DMS79 (cell line): ENCODE data around the gene HPS5.

Source experiments
- DNase-seq: peaks from one replicate; lab custom pipeline; 2025; lab: John Stamatoyannopoulos, UW

The HPS5 gene

DNA sequence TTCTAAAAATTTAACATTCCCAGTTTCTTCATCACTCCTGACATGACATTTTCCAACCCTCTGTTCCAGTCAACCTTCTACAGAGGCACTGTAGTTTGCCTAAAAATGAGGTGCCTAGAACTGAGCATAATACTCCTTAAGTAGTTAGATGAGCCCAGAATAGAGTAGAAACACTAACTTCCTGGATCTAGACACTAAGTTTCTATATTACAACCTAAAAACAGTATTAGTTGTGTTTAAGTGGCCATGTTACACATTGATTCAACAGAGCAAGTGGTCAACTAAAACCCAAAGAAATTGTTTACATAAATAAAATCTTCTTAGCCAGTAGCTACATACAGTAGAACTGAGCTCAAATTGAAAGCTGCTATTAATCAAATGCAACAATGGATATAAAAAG, 1.3 kb downstream of the HPS5 start:
- no peak for DNase-seq

DNA sequence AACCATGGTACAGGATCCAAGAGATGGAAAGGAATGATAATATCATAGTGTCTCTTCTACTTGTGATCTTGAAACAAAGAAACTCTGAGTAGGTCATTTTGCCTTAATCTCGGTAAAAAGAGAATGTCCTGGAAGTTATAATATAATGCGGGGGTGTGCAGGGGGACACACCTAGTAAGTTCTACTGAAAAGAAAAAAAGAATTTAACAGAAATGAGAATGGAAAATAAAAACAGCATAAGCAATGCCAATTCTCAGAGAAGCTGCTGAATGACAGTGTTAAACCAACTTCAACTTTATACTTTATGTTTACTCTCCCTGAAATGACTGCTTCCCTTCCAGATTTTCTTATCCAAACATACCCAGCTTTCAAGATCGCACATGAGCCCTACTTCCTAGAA, 2.0 kb downstream of the HPS5 start:
- no peak for DNase-seq

DNA sequence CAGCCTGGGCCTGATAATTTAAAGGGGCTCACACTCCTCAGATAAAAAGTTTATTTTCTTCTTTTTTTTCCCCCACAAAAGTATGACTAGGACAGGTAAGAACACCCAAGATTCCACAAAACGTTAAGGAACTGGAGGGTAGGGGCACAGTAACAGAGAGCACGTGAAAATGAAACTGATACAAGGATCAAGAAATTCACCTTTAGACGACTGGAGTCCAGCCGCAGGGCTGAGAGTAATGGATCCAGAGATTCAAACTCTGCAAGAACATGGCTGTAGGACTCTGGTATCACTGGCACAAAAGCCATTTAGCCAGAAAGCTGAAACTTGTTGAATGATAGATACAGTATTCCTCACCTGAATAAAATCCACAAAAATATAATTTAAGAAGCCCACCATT, 4.4 kb downstream of the HPS5 start:
- DNase-seq: no peak

DNA sequence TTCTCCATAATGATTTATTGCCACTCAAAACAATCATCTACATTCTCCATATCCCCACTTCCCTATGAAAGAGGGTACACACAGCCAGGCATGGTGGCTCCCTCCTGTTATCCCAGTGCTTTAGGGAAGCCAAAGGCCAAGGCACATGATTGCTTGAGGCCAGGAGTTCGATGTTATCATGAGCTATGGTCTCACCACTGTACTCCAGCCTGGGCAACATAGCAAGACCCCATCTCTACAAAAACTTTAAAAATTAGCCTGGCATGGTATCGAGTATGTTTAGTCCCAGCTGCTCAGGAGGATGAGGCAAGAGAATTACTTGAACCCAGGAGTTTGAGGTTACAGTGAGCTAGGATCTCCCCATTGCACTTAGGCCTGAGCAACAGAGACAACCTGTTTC, 6.0 kb downstream of the HPS5 start:
- no peak for DNase-seq

DNA sequence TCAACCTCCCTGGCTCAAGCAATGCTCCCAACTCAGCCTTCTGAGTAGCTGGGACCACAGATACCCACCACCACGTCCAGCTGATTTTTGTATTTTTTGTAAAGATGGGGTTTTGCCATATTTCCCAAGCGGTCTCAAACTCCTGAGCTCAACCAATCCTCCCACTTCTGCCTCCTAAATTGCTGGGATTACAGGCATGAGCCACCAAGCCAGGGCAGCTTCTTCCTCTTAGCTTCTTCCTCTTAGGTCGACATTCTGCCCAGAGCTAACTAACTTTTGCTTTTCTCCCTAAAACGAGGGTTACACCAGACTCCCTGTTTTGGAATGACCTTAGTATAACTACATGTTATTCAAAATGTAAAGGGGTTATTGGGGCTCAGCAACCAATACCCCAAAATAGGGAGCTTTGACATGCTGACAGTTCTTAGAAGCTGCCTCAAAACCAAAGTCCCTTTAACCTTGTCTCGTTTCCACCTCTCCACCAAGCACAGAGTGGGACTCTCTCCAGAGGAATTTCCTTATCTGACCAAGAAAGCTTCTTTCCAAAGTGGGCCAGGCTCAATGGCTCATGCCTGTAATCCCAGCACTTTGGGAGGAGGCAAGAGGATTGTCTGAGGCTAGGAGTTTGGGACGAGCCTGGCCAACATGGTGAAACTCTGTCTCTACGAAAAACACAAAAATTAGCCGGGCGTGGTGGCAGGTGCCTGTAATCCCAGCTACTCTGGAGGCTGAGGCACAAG, 7.0 kb downstream of the HPS5 start:
- no peak for DNase-seq

DNA sequence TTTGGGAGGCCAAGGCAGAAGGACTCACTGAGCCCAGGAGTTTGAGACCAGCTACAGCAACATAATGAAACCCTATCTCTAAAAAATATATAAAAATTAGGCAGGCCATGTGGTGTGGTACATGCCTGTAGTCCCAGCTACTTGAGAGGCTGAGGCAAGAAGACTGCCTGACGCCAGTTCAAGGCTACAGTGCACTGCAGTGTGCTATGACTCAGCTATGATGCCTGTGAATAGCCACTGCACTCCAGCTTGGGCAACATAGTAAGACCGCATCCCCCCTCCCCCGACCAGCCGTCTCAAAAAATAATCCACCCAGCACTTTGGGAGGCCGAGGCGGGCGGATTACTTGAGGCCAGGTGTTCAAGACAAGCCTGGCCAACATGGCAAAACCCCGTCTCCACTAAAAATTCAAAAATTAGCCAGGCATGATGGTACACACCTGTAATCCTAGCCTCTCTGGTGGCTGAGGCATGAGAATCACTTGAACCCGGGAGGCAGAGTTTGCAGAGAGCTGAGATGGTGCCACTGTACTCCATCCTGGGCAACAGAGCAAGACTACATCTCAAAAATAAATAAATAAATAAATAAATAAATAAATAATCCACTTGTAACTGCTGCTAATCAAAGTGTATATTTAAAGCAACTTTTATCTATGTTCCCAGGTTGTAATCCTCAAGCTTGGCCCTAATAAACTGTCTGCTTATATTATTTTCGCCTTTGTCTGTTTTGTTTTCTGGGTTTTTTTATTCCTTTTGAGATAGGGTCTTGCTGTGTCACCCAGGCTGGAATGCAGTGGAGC, 7.8 kb downstream of the HPS5 start:
- no peak for DNase-seq

DNA sequence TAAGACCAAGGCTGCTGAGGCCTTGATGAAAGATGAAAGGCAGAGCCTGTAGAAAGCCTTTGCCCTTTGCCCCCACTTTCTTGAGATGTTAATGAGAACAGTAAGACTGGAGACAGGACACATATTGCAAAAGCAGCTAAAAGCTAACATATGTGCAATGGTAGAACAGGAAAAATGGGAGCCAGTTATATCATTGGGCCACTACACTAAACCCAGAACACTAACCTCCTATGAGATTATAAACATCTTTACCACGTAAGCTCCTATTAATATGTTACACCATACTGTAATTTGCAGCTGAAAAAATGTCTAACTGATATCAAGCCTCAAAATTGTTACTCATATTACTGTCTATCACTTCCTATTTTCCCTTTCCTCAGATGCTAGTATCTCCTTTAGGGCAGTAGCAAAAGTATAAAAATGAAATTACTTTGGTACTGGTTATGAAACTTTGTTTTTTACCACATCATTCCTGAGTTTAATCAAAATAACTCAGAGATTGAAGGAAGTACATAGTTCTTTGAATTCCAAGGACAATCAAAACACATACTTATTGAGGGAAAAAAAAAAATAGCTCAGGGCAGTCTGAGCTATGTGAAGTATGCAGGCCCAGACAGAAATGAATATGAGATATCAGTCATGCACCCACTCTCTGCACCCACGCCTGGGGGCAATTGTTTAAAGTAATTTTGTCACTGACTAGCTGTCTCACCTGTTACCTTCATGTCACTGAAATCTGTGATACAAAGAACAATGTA, 9.1 kb downstream of the HPS5 start:
- no peak for DNase-seq

DNA sequence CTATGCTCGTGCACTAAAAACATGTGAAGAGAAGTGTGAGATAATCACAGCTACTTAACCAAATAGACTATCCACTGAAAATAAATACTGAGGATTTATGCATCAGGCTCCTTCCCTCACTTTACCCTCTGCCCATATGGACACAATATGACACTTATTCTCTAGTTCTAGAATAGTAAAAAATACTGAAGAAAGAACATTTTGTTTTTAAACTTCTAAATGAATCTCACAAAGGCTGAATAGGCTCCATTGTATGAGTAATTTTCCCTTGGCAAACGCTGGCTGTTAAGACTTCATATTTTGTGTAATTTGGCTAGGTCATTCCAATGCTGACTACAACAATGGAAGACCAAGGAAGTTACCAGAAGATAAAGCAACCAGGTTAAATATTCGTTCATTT, 9.9 kb downstream of the HPS5 start:
- DNase-seq: no peak

DNA sequence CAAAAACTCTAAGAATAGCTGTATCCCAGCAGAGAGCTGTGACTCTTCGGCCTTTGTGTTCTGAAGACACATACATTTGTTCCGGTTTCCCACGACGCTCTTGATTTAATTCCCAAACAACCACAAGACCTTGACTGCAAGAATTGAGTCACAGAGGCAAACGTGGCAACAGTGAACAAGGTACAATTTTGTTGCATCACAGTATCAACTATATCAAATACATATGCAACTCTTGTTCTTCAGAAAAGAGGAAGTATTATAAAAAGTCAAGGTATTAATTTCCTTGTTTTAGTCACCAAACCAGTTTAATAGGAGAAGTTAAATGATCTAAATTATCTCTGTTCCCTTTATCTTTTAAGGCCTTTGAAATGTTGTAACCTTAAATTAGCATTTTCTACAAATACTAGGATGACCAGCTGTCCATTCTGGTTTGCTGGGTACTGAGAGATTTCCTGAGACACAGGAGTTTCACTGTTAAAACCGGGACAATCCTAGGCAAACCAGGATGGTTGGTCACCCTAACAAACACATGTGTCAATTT, 11.1 kb downstream of the HPS5 start:
- no peak for DNase-seq

DNA sequence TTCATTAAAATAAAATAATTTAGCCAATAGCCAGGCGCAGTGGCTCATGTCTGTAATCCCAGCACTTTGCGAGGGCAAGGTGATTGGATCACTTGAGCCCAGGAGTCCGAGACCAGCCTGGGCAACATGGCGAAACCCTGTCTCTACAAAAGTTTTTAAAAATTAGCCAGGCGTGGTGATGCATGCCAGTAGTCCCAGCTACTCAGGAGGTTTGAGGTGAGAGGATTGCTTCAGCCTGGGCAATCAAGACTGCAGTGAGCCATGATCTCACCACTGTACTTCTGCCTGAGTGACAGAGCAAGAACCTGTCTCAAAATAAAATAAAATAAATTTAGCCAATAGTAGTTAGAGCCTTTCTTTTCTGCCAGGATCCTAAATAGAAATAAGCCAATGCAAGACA, 12.2 kb downstream of the HPS5 start:
- no peak for DNase-seq

DNA sequence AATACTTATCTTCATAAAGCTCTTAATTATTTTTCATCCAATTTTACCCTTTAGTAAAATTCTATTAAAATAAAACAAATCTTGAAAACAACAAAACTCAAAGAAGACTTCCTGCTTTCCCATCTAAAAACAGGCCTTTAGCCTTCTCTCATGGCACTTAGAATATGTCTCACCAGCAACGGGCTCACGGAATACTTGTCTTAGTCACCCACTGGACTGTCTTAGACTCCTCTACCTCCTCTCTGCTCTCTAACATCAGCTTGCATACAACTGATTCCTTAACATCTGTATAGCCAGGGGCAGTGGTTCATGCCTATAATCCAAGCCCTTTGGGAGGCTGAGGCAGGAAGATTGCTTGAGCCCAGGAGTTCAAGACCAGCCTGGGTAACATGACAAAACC, 13.7 kb downstream of the HPS5 start:
- DNase-seq: no peak

DNA sequence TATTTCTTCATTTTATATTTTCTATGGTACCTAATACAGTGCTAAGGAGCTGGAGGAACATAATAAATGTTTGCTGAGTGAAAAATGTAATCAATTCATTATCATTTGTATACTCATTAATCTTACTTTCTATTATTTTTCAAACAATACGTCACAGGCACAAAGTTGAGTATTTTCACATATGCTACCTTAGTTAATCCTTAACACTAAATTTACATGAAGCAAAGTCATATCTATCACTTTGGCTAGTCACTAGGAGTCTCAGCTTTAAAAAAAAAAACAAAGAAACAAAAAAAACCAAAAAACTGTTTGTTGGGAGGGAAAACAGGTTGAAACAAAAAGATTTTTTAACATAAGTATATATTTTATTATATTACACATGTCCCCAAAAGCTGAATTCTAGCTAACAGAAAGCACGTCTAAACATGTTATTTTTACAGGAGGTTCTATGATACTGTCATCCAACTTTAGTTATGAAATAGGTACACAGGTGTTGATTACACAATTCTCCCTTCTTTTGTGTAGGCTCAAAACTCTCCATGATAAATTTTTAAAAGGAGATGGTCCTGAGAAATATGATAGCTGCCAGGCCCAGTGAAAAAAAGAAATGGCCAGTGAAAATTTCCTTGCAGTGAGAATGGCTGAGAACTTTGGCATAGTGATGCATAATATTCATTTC, 14.3 kb downstream of the HPS5 start:
- DNase-seq: no peak

DNA sequence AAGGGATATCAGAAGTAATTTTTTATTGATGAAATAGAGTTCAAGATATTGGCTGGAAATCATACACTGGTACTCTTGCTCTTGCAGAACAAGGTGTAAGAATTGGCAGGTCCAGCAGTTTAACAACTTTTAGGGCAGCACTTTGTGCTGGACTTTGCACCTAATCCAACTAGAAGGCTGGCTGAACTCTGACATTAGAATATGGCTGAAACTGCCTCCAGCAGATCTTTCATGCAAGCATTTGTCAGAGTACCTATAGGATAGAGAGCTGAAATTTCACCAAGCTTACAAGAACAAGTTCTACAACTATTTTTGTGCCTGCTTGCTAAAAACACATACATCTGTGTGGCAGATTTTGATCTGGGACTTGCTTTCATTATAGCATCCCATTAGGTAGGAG, 17.2 kb downstream of the HPS5 start:
- no peak for DNase-seq

DNA sequence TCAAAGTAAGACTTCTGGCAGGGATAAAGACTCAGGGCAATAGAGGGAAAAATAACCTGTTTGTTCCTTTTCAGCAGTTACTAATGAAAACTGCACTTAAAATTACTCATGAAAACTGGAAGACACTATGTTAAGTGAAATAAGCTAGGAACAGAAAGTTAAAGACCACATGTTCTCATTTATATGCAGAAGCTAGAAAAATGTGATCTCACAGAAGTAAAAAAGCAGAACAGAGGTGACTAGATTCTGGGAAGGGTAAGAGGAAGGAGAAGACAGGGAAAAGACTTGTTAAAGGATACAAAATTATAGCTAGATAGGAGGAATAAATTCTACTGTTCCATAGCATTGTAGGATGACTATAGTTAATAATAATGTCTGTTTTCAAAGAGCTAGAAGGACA, 22.2 kb downstream of the HPS5 start:
- no peak for DNase-seq

DNA sequence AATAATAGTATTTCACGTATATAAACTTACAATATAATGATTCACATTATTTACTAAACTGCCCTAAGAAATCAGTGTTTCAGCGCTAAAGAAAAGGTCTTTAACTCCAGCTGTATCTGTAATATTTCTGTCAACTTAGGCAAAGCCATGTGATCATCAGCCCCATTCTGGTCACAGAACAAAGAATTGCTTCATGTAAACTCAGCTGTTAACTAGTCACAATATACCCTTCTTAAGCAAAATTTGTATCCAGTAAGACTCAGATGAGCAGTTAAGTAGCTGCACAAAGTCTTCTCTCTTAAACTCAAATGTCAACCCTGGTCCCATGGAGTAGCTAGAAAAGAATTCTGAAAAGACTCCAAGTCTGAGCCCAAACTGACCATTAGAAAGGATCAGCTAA, 26.6 kb downstream of the HPS5 start:
- DNase-seq: no peak

DNA sequence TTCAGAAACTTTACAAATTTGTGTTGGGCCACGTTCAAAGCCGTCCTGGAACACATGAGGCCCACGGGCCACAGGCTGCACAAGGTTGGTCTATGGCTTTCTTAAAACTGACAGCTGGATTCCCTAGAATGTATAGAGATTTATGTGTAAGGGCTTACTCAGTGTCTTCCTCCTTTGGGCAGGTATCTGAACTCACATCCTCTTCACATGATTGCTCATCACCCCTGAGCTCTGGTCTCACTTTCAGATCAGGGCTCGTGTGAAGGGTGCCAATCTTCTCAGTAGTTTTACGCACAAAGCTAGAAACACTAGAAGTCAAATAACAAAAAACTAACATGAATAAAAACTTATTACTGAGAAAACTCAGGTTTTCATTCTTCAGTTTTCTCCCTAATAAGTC, 27.1 kb downstream of the HPS5 start:
- no peak for DNase-seq

DNA sequence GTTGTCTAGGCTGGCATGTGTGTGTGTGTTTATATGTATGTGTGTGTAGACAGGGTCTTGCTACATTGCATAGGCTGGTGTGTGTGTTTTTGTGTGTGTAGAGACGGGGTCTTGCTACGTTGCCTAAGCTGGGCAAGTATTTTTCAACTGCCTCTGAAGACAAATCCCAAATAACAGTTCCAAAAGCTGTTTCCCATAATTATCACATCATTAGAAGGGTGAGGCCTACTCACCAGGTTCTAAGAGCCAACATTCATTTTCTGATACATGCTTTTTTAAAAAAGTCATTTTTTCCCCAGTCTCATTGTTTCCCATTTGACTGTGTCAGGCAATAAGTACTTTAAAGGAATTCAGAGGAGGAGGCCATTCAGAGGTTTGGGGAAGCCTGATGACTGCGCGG, 33.0 kb downstream of the HPS5 start:
- no peak for DNase-seq

DNA sequence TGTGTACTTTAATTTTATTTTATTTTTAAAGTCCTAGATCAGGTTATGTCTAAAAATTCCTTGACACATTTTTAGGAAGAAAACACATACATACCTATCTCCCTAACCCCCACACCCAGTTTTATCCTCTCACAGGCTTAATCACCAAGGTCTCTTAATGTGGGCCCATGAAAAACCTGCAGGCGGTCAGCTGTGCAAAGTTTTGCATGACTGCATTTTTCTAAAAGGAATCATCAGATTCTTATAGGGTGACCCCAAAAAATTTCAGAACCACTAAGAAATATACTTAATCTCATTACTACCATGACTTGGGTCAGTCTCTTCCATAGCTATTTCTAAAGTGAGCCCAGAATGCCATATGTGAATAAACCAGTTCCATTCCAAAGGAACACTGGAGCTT, 36.1 kb downstream of the HPS5 start:
- no peak for DNase-seq

DNA sequence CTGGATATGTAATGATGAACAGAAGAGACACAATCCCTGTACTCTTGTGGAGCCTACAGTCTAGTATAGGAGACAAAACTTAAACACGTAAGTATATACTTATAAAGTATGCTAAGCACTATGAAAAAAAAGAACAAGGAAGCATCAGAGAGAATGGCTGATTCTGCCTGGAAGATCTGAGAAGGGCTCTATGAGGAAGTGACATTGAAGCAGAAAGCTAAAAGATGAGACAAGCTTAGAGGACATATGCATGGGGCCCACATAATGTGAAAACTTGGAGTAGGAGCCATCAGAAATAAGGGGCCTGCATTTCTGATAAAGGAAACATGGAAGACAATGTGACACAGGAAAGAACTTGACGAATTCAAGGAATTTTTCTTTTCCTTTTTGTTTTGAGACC, 39.3 kb downstream of the HPS5 start:
- DNase-seq: no peak

DNA sequence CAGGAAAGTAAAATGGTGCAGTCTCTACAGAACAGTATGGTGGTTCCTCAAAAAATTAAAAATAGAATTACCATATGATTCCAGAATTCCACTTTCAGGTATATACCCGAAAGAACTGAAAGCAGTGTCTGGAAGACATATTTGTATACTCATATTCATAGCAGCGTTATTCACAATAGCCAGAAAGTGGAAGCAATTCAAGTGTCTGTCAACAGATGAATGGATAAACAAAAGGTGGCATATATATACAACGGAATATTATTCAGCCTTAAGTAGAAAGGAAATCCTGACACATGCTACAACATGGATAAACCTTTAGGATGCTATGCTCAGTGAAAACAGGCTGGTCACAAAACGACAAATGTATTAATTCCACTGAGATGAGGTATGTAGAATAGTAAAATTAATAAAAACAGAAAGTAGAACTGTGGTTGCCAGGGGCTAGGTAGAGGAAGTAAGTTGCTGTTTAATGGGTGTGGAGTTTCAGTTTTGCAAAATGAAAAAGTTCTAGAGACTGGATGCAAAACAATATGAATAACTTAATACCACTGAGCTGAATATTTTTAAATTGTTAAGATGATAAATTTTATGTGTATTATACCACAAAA, 41.4 kb downstream of the HPS5 start:
- no peak for DNase-seq

DNA sequence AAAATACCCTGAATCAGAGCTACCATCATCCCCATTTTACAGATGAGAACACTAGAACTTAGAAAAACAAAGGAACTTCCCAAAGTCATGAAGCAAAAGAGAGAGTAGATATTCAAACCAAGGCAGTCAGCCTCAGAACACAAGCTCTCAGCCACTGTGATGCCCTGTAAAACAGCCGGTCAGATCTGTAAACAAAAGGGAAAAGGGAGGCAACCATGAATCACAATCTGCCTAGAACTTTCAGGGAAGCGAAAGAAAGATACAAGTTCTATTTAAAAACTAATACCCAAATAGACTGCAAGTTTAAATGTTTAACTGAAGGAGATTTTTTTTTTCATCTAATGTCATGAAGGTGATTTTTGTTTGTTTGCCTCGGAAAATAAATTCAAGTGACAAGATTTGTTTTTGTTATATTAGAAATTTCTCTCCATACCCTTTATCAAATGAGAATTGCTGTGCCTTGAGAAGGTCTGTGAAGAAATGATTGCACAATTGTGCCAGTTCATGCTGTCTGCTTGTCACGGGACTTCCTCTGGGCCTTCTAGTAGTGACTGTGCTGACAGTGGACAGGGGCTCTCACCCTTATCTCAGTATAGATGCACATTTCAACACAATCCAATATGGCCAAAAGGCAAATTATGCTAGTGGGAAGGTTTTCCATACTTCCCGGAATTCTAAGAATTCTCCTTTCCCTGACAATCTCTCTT, 44.2 kb downstream of the HPS5 start:
- no peak for DNase-seq
